ENCODE measurements around the gene SF3B6.

Gene SF3B6

GRCh38 chr2:24021122-24021998 lies 54.8 kb downstream of the SF3B6 start:
- no peak overlapping the region for H3K4me3 ChIP-seq (ENCODE audit: low read depth, low read length)

GRCh38 chr2:24020244-24020643 lies 55.9 kb downstream of the SF3B6 start:
- no peak overlapping the region for H3K4me3 ChIP-seq (ENCODE audit: low read depth, low read length)

GRCh38 chr2:24019729-24020128 lies 56.4 kb downstream of the SF3B6 start:
- H3K4me3 ChIP-seq (ENCODE audit: low read depth, low read length) = no peak overlapping the region

DNA sequence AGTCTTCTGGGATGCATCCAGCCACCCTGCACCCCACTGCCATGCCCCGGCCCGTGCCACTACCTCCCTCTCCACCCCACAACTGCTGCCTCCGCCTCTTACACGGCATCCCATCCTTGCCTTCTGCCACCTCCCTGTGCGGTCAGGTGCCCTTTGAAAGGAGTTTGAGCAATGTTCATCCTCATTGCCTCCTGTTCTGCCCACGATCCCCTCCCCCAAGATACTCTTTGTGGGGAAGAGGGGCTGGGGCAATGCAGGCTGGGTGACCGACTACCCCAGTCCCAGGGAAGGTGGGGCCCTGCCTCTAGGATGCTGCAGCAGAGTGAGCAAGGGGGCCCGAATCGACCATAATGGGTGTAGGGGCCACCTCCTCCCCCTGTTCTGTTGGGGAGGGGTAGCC lies 57.9 kb downstream of the SF3B6 start:
- H3K4me3 ChIP-seq (ENCODE audit: low read depth, low read length) = no peak overlapping the region

GRCh38 chr2:24017711-24018110 lies 58.4 kb downstream of the SF3B6 start:
- H3K4me3 ChIP-seq (ENCODE audit: low read depth, low read length) = no peak overlapping the region

All from iPS-11a (cell line).